ENCODE measurements around the gene PPP2R2B.

PPP2R2B gene

GRCh38 chr5:146695646-146696045 is 182.9 kb downstream of the PPP2R2B start:
- DNase-seq = no peak

- DNase-seq = peak; percentile 93
These were observed 187.6 kb downstream of the PPP2R2B start for GRCh38 chr5:146690880-146691355.

GRCh38 chr5:146687630-146688029 is 190.9 kb downstream of the PPP2R2B start:
- DNase-seq = no peak

GRCh38 chr5:146683861-146684260 is 194.7 kb downstream of the PPP2R2B start:
- no peak for DNase-seq

GRCh38 chr5:146682899-146683532 is 195.5 kb downstream of the PPP2R2B start:
- DNase-seq = no peak

GRCh38 chr5:146681585-146682105 is 196.9 kb downstream of the PPP2R2B start:
- no peak for DNase-seq

GRCh38 chr5:146680846-146681584 is 197.5 kb downstream of the PPP2R2B start:
- no peak for DNase-seq

GRCh38 chr5:146675636-146676035 is 202.9 kb downstream of the PPP2R2B start:
- peak; percentile 9 for DNase-seq

GRCh38 chr5:146672866-146673265 is 205.7 kb downstream of the PPP2R2B start:
- no peak for DNase-seq

GRCh38 chr5:146671561-146672295 is 206.8 kb downstream of the PPP2R2B start:
- DNase-seq = no peak

- no peak for DNase-seq
These were observed 208.9 kb downstream of the PPP2R2B start for GRCh38 chr5:146669656-146670055.

GRCh38 chr5:146667633-146668272 is 210.8 kb downstream of the PPP2R2B start:
- peak; percentile 65 for DNase-seq

GRCh38 chr5:146662229-146662628 is 216.3 kb downstream of the PPP2R2B start:
- DNase-seq = peak; percentile 7

GRCh38 chr5:146660376-146660960 is 218.1 kb downstream of the PPP2R2B start:
- no peak for DNase-seq

GRCh38 chr5:146659961-146660360 is 218.6 kb downstream of the PPP2R2B start:
- no peak for DNase-seq

GRCh38 chr5:146656703-146657102 is 221.9 kb downstream of the PPP2R2B start:
- DNase-seq = peak; percentile 10

- DNase-seq = no peak
These were observed 225.0 kb downstream of the PPP2R2B start for GRCh38 chr5:146653560-146653959.

GRCh38 chr5:146652547-146652946 is 226.0 kb downstream of the PPP2R2B start:
- no peak for DNase-seq

- DNase-seq = peak; percentile 68
These were observed 230.8 kb downstream of the PPP2R2B start for GRCh38 chr5:146647656-146648199.

GRCh38 chr5:146646441-146646840 is 232.1 kb downstream of the PPP2R2B start:
- no peak for DNase-seq

- DNase-seq = no peak
These were observed 233.2 kb downstream of the PPP2R2B start for GRCh38 chr5:146645342-146645741.

- no peak for DNase-seq
These were observed 233.7 kb downstream of the PPP2R2B start for GRCh38 chr5:146644831-146645230.
